GM19397 (cell line): ENCODE results near the gene ANAPC2.

Experiments used
- ATAC-seq: cut with Tn5 transposase; IDR thresholded peaks from one replicate; pipeline ENCODE4 v1.9.1; 2021; ENCODE audit warnings: mild to moderate bottlenecking, moderate library complexity; ENCODE audit not compliant: unreplicated experiment

The ANAPC2 gene

DNA sequence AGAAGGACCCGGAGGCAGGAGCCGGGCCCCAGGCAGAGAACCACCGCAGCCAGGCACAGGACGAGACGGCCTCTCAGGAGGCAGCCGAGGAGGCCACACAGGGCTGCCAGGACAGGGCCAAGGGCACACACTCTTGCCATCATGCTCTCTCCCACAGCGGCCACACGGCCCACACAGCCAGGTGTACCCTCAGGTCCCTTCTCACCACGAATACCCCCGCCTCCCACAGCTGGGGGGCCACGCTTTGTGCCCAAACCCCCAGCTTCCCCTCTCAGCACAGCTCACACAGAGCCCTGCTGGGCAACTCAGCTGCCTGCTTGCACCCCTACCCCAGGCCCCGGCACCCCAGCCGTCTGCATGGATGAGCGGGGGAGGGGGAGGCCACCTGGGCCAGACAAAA lies 5.4 kb upstream of the ANAPC2 start:
- ATAC-seq = no peak

DNA sequence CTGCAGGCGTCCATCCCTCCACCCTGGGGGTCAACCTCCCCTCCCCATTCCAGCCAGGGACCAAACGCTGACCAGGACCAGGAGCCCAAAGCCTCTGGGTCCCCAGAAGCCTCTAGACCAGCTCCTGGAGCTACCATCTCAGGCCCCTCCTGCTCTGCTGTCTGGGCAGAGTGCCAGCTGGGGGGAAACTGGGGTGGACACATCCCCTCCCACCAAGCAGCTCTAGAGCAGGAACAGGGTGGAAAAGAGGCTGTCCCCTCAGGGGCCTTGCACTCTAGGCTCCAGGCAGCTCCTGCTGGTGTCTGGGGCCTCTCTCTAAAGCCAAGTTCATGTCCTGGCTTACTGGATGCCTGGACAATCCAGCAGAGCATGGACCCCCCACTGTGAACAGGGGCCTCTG lies 4.5 kb upstream of the ANAPC2 start:
- no peak for ATAC-seq

DNA sequence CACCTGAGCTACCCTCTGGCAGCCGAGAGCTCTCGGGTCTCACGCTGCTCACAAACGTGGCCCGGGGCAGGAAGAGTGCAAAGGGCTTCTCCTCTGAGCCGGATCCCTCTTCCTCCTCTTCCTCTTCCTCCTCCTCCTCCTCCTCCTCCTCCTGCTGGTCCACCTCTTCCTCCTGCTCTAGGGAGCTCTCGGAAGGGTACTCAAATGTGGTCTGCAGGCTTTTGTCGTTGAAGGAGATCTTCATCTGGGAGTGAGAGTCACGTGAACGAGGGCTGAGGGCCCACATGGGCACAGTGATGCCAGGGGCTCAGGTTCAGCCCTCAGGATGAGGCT lies 4.1 kb upstream of the ANAPC2 start:
- ATAC-seq = no peak

GRCh38 chr9:137191691-137192447 lies 3.5 kb upstream of the ANAPC2 start:
- no peak for ATAC-seq

DNA sequence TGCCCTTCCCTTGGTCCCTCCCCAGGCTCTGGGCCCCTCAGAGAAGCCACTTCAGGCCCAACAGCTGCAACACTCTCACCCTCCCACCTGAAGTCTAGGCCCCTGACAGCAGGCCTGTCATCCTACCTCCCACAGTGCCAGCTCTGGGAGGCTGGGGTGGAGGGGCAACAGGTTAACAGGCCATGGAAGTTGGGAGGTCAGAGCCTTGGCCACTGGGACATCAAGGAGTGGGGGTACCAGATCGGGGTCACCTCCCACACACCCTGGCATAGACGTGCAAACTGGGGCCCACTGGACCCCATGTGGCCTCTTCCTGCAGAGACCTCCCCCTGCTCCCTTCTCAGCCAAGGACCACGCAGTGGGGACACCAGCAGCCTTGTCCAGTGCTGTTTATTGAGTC lies 2.9 kb upstream of the ANAPC2 start:
- no peak for ATAC-seq

GRCh38 chr9:137190315-137190856 lies 2.0 kb upstream of the ANAPC2 start:
- no peak for ATAC-seq

- no peak for ATAC-seq
Measured at GRCh38 chr9:137189297-137190295, 1.2 kb upstream of the ANAPC2 start.

DNA sequence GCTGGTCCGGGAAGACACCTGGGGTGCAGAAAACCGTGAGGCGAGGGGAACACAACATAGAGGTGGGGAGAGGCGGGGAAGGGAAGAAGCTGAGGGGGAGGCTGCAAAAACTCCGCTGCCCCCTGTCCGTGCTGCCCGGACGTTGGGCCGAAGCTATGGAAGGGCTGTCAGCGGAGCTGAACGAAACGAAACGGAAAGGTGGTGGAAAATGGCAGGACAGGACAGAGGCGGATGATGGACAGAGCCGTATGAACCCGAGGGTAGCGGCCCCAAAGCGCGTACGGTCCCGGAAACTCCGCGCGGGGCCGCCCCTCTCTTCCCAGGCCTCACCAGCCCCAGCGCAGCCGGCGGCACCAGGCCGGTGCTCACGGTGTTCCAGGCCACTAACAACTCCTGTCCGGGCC lies 272 bp downstream of the ANAPC2 start:
- no peak for ATAC-seq

DNA sequence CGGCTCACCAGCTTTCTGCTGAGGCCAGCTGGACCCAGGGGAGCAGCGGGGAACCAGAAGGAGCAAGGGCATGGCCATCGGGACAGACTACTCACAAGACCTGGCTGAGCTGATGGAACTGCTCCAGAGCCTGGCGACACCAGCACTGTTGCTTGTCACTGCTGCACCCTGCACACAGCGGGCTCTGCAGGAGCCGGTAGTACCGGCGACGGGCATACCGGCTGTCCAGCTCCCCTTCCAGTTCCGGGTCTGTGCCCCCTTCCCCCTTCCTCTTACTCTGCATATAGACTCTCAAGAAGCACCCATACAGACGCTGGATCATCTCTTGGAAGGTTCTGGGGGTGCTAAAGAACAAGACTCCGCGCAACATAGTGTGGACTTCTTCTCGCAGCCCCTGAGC lies 974 bp downstream of the ANAPC2 start:
- ATAC-seq = no peak

DNA sequence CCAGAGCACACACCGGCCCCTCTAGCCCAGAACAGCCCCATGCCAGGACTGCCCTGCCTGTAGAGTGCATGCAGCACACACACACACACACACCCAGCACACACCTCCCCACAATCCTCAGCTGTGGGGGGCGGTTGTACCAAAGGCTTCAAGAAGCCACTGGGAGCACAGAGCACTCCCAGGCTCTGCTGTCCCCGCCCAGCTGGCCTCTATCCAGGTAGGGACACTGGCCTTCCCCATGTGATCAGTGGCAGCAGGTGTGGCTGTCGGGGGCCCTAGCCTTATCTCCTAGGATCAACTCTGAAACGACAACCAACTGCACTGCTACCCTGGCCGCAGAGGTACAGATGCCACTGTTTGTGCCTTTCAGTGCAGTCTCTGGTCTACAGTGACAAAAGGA lies 2.0 kb downstream of the ANAPC2 start:
- no peak for ATAC-seq

DNA sequence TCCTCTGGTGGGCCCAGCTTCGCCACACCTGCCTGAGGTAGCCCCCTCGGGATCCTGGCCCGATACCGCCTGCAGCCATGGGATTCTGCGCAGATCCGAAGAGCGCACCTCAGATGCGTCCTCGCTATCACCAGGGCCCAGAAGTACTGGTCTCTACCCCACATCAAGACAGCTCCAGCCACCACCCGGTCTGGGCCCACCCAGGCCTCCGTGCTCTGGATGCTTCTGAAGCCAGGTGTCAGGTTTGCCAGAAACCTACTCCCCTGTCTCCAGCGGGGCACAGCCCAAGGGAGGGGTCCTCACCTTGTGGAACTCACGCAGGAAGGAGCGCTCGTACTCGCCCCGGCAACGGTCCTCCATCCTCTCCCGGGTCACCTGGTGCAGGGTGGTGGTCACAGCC lies 2.4 kb downstream of the ANAPC2 start:
- no peak for ATAC-seq

DNA sequence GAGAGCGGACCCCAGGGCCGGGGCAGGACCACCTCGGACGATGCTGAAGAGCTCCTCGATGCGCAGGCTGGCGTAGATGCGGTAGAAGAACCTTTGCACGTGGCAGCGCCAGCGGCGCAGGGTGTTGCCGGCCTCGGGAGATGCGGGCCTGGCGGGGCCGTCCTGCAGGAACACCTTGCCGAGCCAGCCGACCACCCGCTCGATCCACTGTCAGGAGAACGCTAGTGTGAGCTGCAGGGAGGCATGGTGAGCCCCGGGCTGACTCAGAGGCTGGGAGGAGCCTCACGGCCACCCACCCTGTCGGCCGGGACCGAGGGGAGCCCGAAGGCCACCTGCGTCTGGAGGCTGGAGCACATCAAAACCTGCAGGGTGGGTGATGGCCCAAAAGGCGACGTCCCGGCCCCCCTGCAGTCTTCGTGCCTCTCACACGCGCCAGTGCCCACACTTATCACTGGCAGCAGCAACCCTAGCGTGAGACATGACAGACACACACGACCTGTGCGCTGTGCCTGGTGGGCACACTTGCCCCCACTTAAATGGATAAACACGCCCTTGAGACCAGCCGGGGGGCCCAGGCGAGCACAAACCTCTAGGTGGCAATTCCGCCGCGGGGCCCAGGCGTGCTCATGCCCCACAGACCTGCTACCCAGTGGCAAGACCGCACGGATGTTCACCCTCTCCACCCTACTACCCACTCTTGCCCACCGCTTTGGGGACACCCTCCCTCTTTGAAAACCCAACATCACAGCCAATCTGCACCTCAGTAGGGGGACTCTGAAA lies 3.3 kb downstream of the ANAPC2 start:
- no peak for ATAC-seq

GRCh38 chr9:137183980-137184595 lies 4.3 kb downstream of the ANAPC2 start:
- ATAC-seq = no peak

- ATAC-seq = no peak
Measured at GRCh38 chr9:137182836-137183235, 5.5 kb downstream of the ANAPC2 start.

DNA sequence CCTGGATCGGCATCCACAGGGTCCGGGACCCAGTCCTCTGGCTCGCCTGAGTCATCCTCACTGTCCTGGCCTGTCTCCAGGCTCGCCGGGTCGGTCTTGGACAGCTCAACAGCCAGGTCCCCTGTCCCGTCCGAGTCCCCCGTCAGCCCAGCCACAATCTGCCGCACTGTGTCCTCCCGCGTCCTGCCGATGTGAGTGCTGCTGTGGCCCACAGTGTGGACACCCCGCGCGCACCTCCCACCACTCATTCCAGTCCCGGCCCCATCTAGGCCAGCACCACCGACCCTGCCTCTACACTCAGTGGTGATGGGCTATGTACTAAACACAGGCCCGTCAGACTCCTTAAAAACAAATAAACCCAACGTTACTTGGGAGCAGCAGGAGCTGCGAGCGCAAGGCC lies 6.7 kb downstream of the ANAPC2 start:
- no peak for ATAC-seq

GRCh38 chr9:137180491-137180890 lies 7.9 kb downstream of the ANAPC2 start:
- no peak for ATAC-seq

DNA sequence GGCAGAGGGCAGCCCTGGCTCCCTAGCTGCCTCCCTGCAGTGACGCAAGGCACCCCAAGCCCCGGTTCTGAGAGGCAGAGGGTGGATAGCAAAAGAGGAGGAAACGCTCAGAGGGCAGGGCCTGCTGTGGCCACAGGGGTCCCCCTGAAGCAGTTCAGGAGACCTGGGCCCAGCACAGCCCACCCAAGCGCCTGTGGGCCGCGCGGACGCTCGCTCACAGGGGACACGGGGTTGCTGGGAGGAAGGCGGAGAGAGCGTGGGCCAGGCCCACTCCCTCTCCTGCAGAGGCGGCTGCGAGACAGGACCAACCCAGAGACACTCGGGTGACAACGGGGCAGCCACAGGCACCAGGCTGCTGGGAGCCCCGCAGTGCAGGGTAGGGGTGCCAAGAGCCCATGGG lies 8.6 kb downstream of the ANAPC2 start:
- ATAC-seq = no peak

- no peak for ATAC-seq
Measured at GRCh38 chr9:137178939-137179630, 9.3 kb downstream of the ANAPC2 start.

- no peak for ATAC-seq
Measured at GRCh38 chr9:137178201-137178938, 10.0 kb downstream of the ANAPC2 start.
